Natural killer cell (primary cell): ENCODE measurements around the gene IL37. TPM values are rescaled to one million over a fixed set of nuclear protein-coding genes. Genes with fewer than 3 reads are reported as not detected.
"Not testable (repeated sequence)": the region's sequence is repeated elsewhere in the genome, so short reads cannot be mapped to it uniquely, and the experiment has no call there.

Experiments
- ATAC-seq, 3 donors: fragments of 150-1000 bp in 2 of 3; fragments of 200-7000 bp in 1 of 3; cut with Tn5 transposase; 1 replicate in 1 of 3; 2 replicates in 2 of 3; pipeline ENCODE4 v1.10.0; 2021; ENCODE audit warnings: mild to moderate bottlenecking in 2 of 3, moderate library complexity in 2 of 3
- DNase-seq, 2 donors: peaks; one replicate each; pipeline versions ENCODE4 v3.0.0 to v3.0.0-alpha.2; 2013 to 2021; ENCODE audit warnings: mixed read lengths in 1 of 2
- H3K27ac ChIP-seq: one replicate; pipeline ENCODE4 v1.5.1; 2013; ENCODE audit warnings: mild to moderate bottlenecking, low read length
- H3K27me3 ChIP-seq: one replicate; pipeline ENCODE4 v1.6.1; 2013; ENCODE audit warnings: low read length; ENCODE audit not compliant: control insufficient read depth, insufficient read depth
- H3K36me3 ChIP-seq: one replicate; pipeline ENCODE4 v1.6.1; 2013; ENCODE audit warnings: low read length; ENCODE audit not compliant: control insufficient read depth, insufficient read depth
- H3K4me1 ChIP-seq: one replicate; pipeline ENCODE4 v1.6.1; 2013; ENCODE audit warnings: low read length; ENCODE audit not compliant: control insufficient read depth, insufficient read depth
- H3K4me3 ChIP-seq: one replicate; pipeline ENCODE4 v1.5.1; 2013; ENCODE audit warnings: low read length
- H3K9me3 ChIP-seq: one replicate; pipeline ENCODE4 v1.6.1; 2013; ENCODE audit warnings: low read length; ENCODE audit not compliant: control insufficient read depth, insufficient read depth
- H3K27ac Mint-ChIP-seq, 2 donors: one replicate each; pipeline ENCODE4 v1.8.0; 2022; ENCODE audit warnings: mild to moderate bottlenecking in 2 of 2, mixed read lengths in 2 of 2, moderate library complexity in 1 of 2
- H3K27me3 Mint-ChIP-seq, 2 donors: one replicate each; pipeline ENCODE4 v1.8.0; 2022; ENCODE audit warnings: low read depth in 2 of 2, mixed read lengths in 2 of 2
- H3K36me3 Mint-ChIP-seq: one replicate; pipeline ENCODE4 v1.8.0; 2022; ENCODE audit warnings: mixed read lengths
- H3K4me1 Mint-ChIP-seq, 2 donors: one replicate each; pipeline ENCODE4 v1.8.0; 2022; ENCODE audit warnings: mixed read lengths in 2 of 2
- H3K4me3 Mint-ChIP-seq: one replicate; pipeline ENCODE4 v1.8.0; 2022; ENCODE audit warnings: mild to moderate bottlenecking, moderate library complexity, mixed read lengths
- H3K9me3 Mint-ChIP-seq, 2 donors: one replicate each; pipeline ENCODE4 v1.8.0; 2022; ENCODE audit warnings: mixed read lengths in 2 of 2
- WGBS: methylation state at CpG from one replicate; pipeline ENCODE4 v1.1.7; 2013; ENCODE audit warnings: missing lambda C conversion rate; ENCODE audit not compliant: insufficient coverage; 5-methylcytosine and 5-hydroxymethylcytosine counted together
- intact Hi-C: fragments of 100-400 bp; cut with micrococcal nuclease; formaldehyde crosslinking; loops from one replicate; pipeline ENCODE4 v1.14.2; 2022
- total RNA-seq, 4 donors: library from RNA; stranded (reverse); fragments of 120-200 nt in 1 of 4; gene quantifications; one replicate each; pipeline versions ENCODE4 v1.2.3 to v1.2.4, GENCODE V29; 2013 to 2022
- TF ChIP-seq, protein P1 (sequence below): fragments of 200-600 bp; IDR thresholded peaks from one replicate; pipeline ENCODE4 v1.8.0; 2022; ENCODE audit warnings: antibody characterized with exemption

IL37 gene
- total RNA-seq, 3 donors from 2014 or later (not counting 1 experiment from before 2014, with no cell fraction given): not detected

DNA sequence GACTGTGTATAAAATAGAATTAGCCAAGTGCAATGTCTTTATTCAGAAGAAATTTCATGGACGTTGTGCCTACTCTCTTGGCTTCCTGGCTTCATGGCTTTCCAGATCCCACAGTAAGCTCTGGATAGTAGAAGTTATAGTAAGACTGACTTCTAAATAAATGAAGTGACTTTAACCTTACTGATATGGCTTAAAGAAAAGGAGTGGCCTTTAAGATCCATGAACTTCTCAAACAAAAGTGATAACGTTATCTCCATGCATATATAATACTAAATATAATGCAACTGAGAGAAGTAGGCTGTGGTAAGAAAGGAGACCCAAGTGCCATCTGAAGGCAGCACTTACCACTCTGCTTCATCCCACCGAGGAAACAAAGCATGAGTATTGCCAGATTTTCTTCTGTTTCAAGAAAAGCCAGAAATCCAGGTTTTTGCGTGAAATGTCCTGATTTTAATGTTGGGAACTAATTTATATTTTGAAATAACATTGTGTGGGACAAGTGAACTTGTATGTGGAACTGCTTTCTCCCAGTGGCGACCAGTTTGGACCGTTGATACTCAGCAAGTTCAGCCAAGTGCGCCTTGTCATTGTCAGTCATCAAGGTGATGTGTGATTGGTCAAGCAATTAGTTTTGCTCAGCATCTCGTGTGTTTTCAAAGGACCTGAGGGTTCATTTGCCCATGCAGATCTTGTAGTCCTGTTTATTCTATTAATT, 13.9 kb upstream of the IL37 start:
- ATAC-seq: no peak
- Mint-ChIP-seq H3K4me3 (no peak overlapping the region), H3K4me1 (no peaks in the 10 kb centered on the region), H3K27ac (no peak overlapping the region), H3K9me3 (no peaks in the 10 kb centered on the region), H3K27me3 (peaks cover 0 to 14% of the 10 kb centered on the region in 2 donors), H3K36me3 (no peaks in the 10 kb centered on the region)
- 85% methylated on average over 7 of the region's 8 CpGs for WGBS
- no peaks in the 10 kb centered on the region for H3K4me1 ChIP-seq
- H3K27ac ChIP-seq: no peak overlapping the region
- no peaks in the 10 kb centered on the region for H3K27me3 ChIP-seq
- H3K36me3 ChIP-seq: no peaks in the 10 kb centered on the region
- intact Hi-C loops: no loop called here
- TF ChIP-seq, protein P1, sequence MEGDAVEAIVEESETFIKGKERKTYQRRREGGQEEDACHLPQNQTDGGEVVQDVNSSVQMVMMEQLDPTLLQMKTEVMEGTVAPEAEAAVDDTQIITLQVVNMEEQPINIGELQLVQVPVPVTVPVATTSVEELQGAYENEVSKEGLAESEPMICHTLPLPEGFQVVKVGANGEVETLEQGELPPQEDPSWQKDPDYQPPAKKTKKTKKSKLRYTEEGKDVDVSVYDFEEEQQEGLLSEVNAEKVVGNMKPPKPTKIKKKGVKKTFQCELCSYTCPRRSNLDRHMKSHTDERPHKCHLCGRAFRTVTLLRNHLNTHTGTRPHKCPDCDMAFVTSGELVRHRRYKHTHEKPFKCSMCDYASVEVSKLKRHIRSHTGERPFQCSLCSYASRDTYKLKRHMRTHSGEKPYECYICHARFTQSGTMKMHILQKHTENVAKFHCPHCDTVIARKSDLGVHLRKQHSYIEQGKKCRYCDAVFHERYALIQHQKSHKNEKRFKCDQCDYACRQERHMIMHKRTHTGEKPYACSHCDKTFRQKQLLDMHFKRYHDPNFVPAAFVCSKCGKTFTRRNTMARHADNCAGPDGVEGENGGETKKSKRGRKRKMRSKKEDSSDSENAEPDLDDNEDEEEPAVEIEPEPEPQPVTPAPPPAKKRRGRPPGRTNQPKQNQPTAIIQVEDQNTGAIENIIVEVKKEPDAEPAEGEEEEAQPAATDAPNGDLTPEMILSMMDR: no peak
- H3K4me3 ChIP-seq: no peak overlapping the region
- no peaks in the 10 kb centered on the region for H3K9me3 ChIP-seq
- no peak for DNase-seq

- no peak overlapping the region for H3K27ac ChIP-seq
- Mint-ChIP-seq H3K4me3 (no peak overlapping the region), H3K4me1 (no peaks in the 10 kb centered on the region), H3K36me3 (no peaks in the 10 kb centered on the region), H3K27ac (no peak overlapping the region), H3K27me3 (peaks cover 0 to 14% of the 10 kb centered on the region in 2 donors), H3K9me3 (no peaks in the 10 kb centered on the region)
- no peaks in the 10 kb centered on the region for H3K27me3 ChIP-seq
- WGBS: 69% methylated on average over 2 of the region's 3 CpGs
- no peaks in the 10 kb centered on the region for H3K9me3 ChIP-seq
- H3K4me1 ChIP-seq: no peaks in the 10 kb centered on the region
- ATAC-seq (no peak), DNase-seq (no peak)
- TF ChIP-seq, protein P1: no peak
- no peak overlapping the region for H3K4me3 ChIP-seq
- intact Hi-C loops: no loop called here
- H3K36me3 ChIP-seq: no peaks in the 10 kb centered on the region
Measured at GRCh38 chr2:112897624-112897978, 13.4 kb upstream of the IL37 start.

GRCh38 chr2:112901431-112902065, 9.4 kb upstream of the IL37 start:
- peaks cover 0 to 12% of the 10 kb centered on the region in 2 donors for H3K27me3 Mint-ChIP-seq
- H3K27ac ChIP-seq, intact Hi-C loops, H3K36me3 Mint-ChIP-seq, DNase-seq, H3K4me1 ChIP-seq, H3K27ac Mint-ChIP-seq, H3K4me3 ChIP-seq, ATAC-seq, H3K9me3 Mint-ChIP-seq, H3K36me3 ChIP-seq, H3K9me3 ChIP-seq, H3K4me1 Mint-ChIP-seq, H3K4me3 Mint-ChIP-seq, H3K27me3 ChIP-seq: not testable (repeated sequence)
- WGBS: 95% methylated on average over 3 of the region's 3 CpGs

DNA sequence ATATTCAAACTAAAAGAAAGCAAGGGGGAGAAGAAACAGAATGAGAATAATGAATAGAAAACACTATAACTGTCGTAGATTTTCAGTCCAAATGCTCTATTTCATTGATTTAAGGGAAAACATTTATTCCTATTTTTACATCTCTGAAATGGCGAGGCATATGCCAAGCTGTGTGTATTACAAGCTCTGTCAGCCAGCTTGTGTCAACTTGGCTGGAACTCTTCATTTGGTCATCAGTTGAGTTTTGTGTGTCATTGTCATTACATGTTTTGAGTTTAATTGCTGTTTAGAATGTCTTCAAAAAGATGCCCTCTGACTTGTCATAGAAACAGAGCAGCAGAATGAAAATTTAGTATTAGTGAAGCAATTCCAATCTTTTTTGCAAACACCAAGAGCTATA, 8.1 kb upstream of the IL37 start:
- H3K4me3 ChIP-seq: no peak overlapping the region
- no peak for DNase-seq
- Mint-ChIP-seq H3K4me1 (no peaks in the 10 kb centered on the region), H3K4me3 (no peak overlapping the region), H3K9me3 (no peaks in the 10 kb centered on the region), H3K27me3 (peaks cover 0 to 8% of the 10 kb centered on the region in 2 donors), H3K27ac (no peak overlapping the region), H3K36me3 (no peaks in the 10 kb centered on the region)
- intact Hi-C loops: no loop called here
- H3K9me3 ChIP-seq: no peaks in the 10 kb centered on the region
- H3K27me3 ChIP-seq: no peaks in the 10 kb centered on the region
- no peaks in the 10 kb centered on the region for H3K36me3 ChIP-seq
- TF ChIP-seq, protein P1: no peak
- H3K4me1 ChIP-seq: no peaks in the 10 kb centered on the region
- ATAC-seq: no peak
- no peak overlapping the region for H3K27ac ChIP-seq
- WGBS: 94% methylated on average over 1 of the region's 2 CpGs
